ENCODE results near the gene TRIM66. TPM values are rescaled to one million over a fixed set of nuclear protein-coding genes. Genes with fewer than 3 reads are reported as not detected.
A peak's percentile ranks its signal among the peaks of the same experiment; 100 is the strongest.

The TRIM66 gene
- total and polyA plus RNA-seq, 10 of the 15 experiments (the other 5 are each of a cell fraction or from before 2014, with no cell fraction given): 1.7 to 14.5 (median 7.4) TPM

GRCh38 chr11:8691601-8692000 is 9.1 kb upstream of the TRIM66 start (continued):
- TF ChIP-seq RFX5 (IDR thresholded peaks at IDR 0.05; ENCODE audit: low read depth, low read length) (no peak), SREBF1 (IDR thresholded peaks at IDR 0.05; ENCODE audit: low read length) (no peak), IKZF2 (IDR thresholded peaks at IDR 0.05) (no peak)

GRCh38 chr11:8690374-8691342 is 8.2 kb upstream of the TRIM66 start:
- H3K4me1 ChIP-seq (ENCODE audit: control insufficient read depth, insufficient read depth, low read length): peaks cover 25% of the 10 kb centered on the region
- peaks cover 25% of the 10 kb centered on the region for H3K79me2 ChIP-seq (ENCODE audit: control insufficient read depth, insufficient read depth, low read length)
- H3K9ac ChIP-seq (ENCODE audit: control insufficient read depth, insufficient read depth, low read length): no peak overlapping the region
- WGBS (ENCODE audit: insufficient coverage, insufficient replicate concordance, low lambda C conversion rate, missing lambda C conversion rate): 79% methylated on average over 4 of the region's 4 CpGs
- H3K36me3 ChIP-seq (ENCODE audit: control insufficient read depth in 2 of 2, insufficient read depth in 2 of 2, low read length in 1 of 2): peaks cover 2 to 14% of the 10 kb centered on the region in 2 experiments
- H3K4me2 ChIP-seq (ENCODE audit: control insufficient read depth, insufficient read depth): peak overlapping the region; percentile 84
- no peak overlapping the region for H3K27ac ChIP-seq (ENCODE audit: control insufficient read depth, insufficient read depth)
- intact Hi-C loops (cut with micrococcal nuclease; ENCODE audit: unreplicated experiment): no loop called here
- no peaks in the 10 kb centered on the region for H3K9me3 ChIP-seq (replicated peaks; ENCODE audit: control insufficient read depth, insufficient read depth, low read length)
- no peaks in the 10 kb centered on the region for H3K27me3 ChIP-seq (replicated peaks in 1 of 2; ENCODE audit: control insufficient read depth in 2 of 2, insufficient read depth in 2 of 2, low read length in 1 of 2)
- H2AFZ ChIP-seq (ENCODE audit: control insufficient read depth, low read depth, low read length): no peak overlapping the region
- CTCF ChIA-PET: interaction anchor here (0.6 to 2.6 kb wide), 4 partner anchors 9 to 448 kb away, joined by 3 to 13 read pairs (median 4); no protein-coding TSS in a partner anchor
- no peak overlapping the region for H3K4me3 ChIP-seq
- H4K20me1 ChIP-seq (ENCODE audit: control insufficient read depth, insufficient read depth): no peaks in the 10 kb centered on the region
- RAD21 ChIA-PET (ENCODE audit: unreplicated experiment): interaction anchor here (0.6 kb wide), 1 partner anchor 361 kb away, joined by 3 read pairs; no protein-coding TSS in a partner anchor
- POLR2A ChIA-PET: interaction anchor here (1.0 kb wide), 1 partner anchor 10 kb away, joined by 3 read pairs; no protein-coding TSS in a partner anchor
- no TSS peak for BruUV-seq (replicated peaks)
- in situ Hi-C loops (cut with MboI): no loop called here
- ATAC-seq (no peak), FAIRE-seq (no peak), DNase-seq (ENCODE audit: low read depth, low spot score) (no peak)
- SMC1A ChIA-PET (ENCODE audit: uncharacterized antibody, unreplicated experiment): no interaction called here
- TF ChIP-seq POLR2A (IDR thresholded peaks at IDR 0.05; ENCODE audit: low read depth, low read length) (peak; percentile 33), GABPA (IDR thresholded peaks at IDR 0.05; ENCODE audit: low read depth) (no peak), SIX5 (IDR thresholded peaks at IDR 0.05; ENCODE audit: low read depth, low read length, severe bottlenecking) (no peak)

Measured in GM12878 (cell line).